Smooth muscle cell (in vitro differentiated cells): ENCODE results near the gene DNASE1L3. TPM values are rescaled to one million over a fixed set of nuclear protein-coding genes. Genes with fewer than 3 reads are reported as not detected.

Experiments
- DNase-seq: peaks from one replicate; lab custom pipeline; 2025; ENCODE audit not compliant: unreplicated experiment; lab: John Stamatoyannopoulos, UW
- H2AFZ ChIP-seq: fragments of 200-600 bp; sonication (generic); 2 replicates; pipeline ENCODE4 v1.6.0; 2016; ENCODE audit warnings: antibody characterized with exemption, low read depth, mild to moderate bottlenecking
- H3F3A ChIP-seq: fragments of 200-600 bp; sonication (generic); 2 replicates; pipeline ENCODE4 v1.6.0; 2017; ENCODE audit warnings: antibody characterized with exemption, low read depth
- H3K27ac ChIP-seq: fragments of 200-600 bp; sonication (generic); 2 replicates; pipeline ENCODE4 v1.5.1; 2016; ENCODE audit warnings: low read depth, mild to moderate bottlenecking
- H3K27me3 ChIP-seq: fragments of 200-600 bp; sonication (generic); 2 replicates; pipeline ENCODE4 v1.6.1; 2016; ENCODE audit warnings: low read depth, mild to moderate bottlenecking
- H3K36me3 ChIP-seq: fragments of 200-600 bp; sonication (generic); 2 replicates; pipeline ENCODE4 v1.5.1; 2016; ENCODE audit warnings: low read depth
- H3K4me1 ChIP-seq: fragments of 200-600 bp; sonication (generic); 2 replicates; pipeline ENCODE4 v1.5.1; 2016; ENCODE audit warnings: low read depth
- H3K4me2 ChIP-seq: fragments of 200-600 bp; sonication (generic); 2 replicates; pipeline ENCODE4 v1.6.0; 2016; ENCODE audit warnings: mild to moderate bottlenecking
- H3K4me3 ChIP-seq: fragments of 200-600 bp; sonication (generic); 2 replicates; pipeline ENCODE4 v1.5.1; 2016; ENCODE audit warnings: mild to moderate bottlenecking
- H3K79me2 ChIP-seq: fragments of 200-600 bp; sonication (generic); 2 replicates; pipeline ENCODE4 v1.6.0; 2016; ENCODE audit warnings: low read depth, mild to moderate bottlenecking
- H3K9ac ChIP-seq: fragments of 200-600 bp; sonication (generic); 2 replicates; pipeline ENCODE4 v1.6.0; 2016; ENCODE audit warnings: low read depth
- H3K9me3 ChIP-seq: fragments of 200-600 bp; sonication (generic); replicated peaks from 2 replicates; pipeline ENCODE4 v1.5.1; 2016; ENCODE audit warnings: low read depth
- H4K20me1 ChIP-seq: fragments of 200-600 bp; sonication (generic); 2 replicates; pipeline ENCODE4 v1.6.0; 2016; ENCODE audit warnings: low read depth
- CTCF ChIP-seq: fragments of 200-600 bp; sonication (generic); IDR thresholded peaks from 2 replicates; pipeline ENCODE4 v1.5.1; 2017; ENCODE audit warnings: borderline replicate concordance, mild to moderate bottlenecking, antibody characterized with exemption; ENCODE audit not compliant: insufficient read depth, poor library complexity, severe bottlenecking
- WGBS: methylation state at CpG from one replicate; pipeline ENCODE4 v1.1.7; 2016; ENCODE audit warnings: low lambda C conversion rate; 5-methylcytosine and 5-hydroxymethylcytosine counted together
- polyA plus RNA-seq: library from polyadenylated mRNA; unstranded; fragments of >200 nt; fragmentation: Nextera tagmentation; extraction: Ambion mirVana; gene quantifications from 2 replicates; pipeline ENCODE4 v1.2.1, GENCODE V29; 2016
- total RNA-seq: library from RNA; depleted of rRNA; stranded (reverse); fragments of >200 nt; gene quantifications from 2 replicates; pipeline ENCODE4 v1.2.3, GENCODE V29; 2014

The DNASE1L3 gene
- total and polyA plus RNA-seq, 2 experiments from 2014 or later = 2.0 TPM; not detected in 1

GRCh38 chr3:58183221-58183620 is 27.6 kb downstream of the DNASE1L3 start:
- DNase-seq = no peak
- no peaks in the 10 kb centered on the region for H4K20me1 ChIP-seq
- H3K36me3 ChIP-seq = no peaks in the 10 kb centered on the region
- no peak for TF ChIP-seq CTCF
- H3K27ac ChIP-seq = no peak overlapping the region
- H3K4me1 ChIP-seq = peaks cover under 1% of the 10 kb centered on the region
- H3K4me2 ChIP-seq = no peak overlapping the region
- no peaks in the 10 kb centered on the region for H3K9me3 ChIP-seq
- H3K4me3 ChIP-seq = no peak overlapping the region
- no peak overlapping the region for H3K9ac ChIP-seq
- no peak overlapping the region for H2AFZ ChIP-seq
- H3K79me2 ChIP-seq = no peaks in the 10 kb centered on the region
- no peaks in the 10 kb centered on the region for H3F3A ChIP-seq
- no peaks in the 10 kb centered on the region for H3K27me3 ChIP-seq
- WGBS = 100% methylated on average over 1 of the region's 1 CpG

- H3K4me2 ChIP-seq = no peak overlapping the region
- H2AFZ ChIP-seq = no peak overlapping the region
- no peaks in the 10 kb centered on the region for H3K9me3 ChIP-seq
- 83% methylated on average over 1 of the region's 1 CpG for WGBS
- H3F3A ChIP-seq = no peaks in the 10 kb centered on the region
- TF ChIP-seq CTCF = no peak
- H3K9ac ChIP-seq = no peak overlapping the region
- no peaks in the 10 kb centered on the region for H3K27me3 ChIP-seq
- no peaks in the 10 kb centered on the region for H4K20me1 ChIP-seq
- H3K4me3 ChIP-seq = no peak overlapping the region
- H3K27ac ChIP-seq = no peak overlapping the region
- no peaks in the 10 kb centered on the region for H3K36me3 ChIP-seq
- DNase-seq = no peak
- H3K79me2 ChIP-seq = no peaks in the 10 kb centered on the region
- H3K4me1 ChIP-seq = peaks cover 4% of the 10 kb centered on the region
Measured at GRCh38 chr3:58180940-58181587, 29.7 kb downstream of the DNASE1L3 start.

GRCh38 chr3:58180099-58180880 is 30.5 kb downstream of the DNASE1L3 start:
- no peak for DNase-seq
- no peak overlapping the region for H3K4me2 ChIP-seq
- no peaks in the 10 kb centered on the region for H3K9me3 ChIP-seq
- H3K9ac ChIP-seq = no peak overlapping the region
- no peaks in the 10 kb centered on the region for H4K20me1 ChIP-seq
- no peak overlapping the region for H3K4me3 ChIP-seq
- H3K36me3 ChIP-seq = no peaks in the 10 kb centered on the region
- no peak overlapping the region for H3K27ac ChIP-seq
- WGBS = 92% methylated on average over 12 of the region's 12 CpGs
- no peaks in the 10 kb centered on the region for H3K27me3 ChIP-seq
- no peaks in the 10 kb centered on the region for H3K79me2 ChIP-seq
- H2AFZ ChIP-seq = no peak overlapping the region
- no peak for TF ChIP-seq CTCF
- H3F3A ChIP-seq = no peaks in the 10 kb centered on the region
- peaks cover 4% of the 10 kb centered on the region for H3K4me1 ChIP-seq
